SU-DHL-6 (cell line): Measurements from ENCODE around the gene NOP53.

Experiments used
- H2AFZ ChIP-seq: fragments of 200-600 bp; sonication (generic); 2 replicates; pipeline ENCODE4 v1.6.1; 2014; ENCODE audit warnings: low read depth, mild to moderate bottlenecking, moderate library complexity, mixed read lengths, antibody characterized with exemption, low read length; ENCODE audit not compliant: severe bottlenecking
- H3F3A ChIP-seq: fragments of 200-600 bp; shearing (Covaris generic); 2 replicates; pipeline ENCODE4 v1.6.0; 2016; ENCODE audit warnings: antibody characterized with exemption, mild to moderate bottlenecking; ENCODE audit not compliant: insufficient read depth
- H3K27ac ChIP-seq: fragments of 200-600 bp; sonication (generic); 2 replicates; pipeline ENCODE4 v1.5.1; 2016; ENCODE audit warnings: low read depth, mild to moderate bottlenecking, low read length, moderate library complexity, mixed read lengths
- H3K27me3 ChIP-seq: fragments of 200-600 bp; sonication (generic), shearing (Covaris generic); 2 replicates; pipeline ENCODE4 v1.6.0; 2014; ENCODE audit warnings: mild to moderate bottlenecking, low read length
- H3K36me3 ChIP-seq: fragments of 200-600 bp; sonication (generic); 2 replicates; pipeline ENCODE4 v1.6.1; 2014; ENCODE audit warnings: mild to moderate bottlenecking, low read length, mixed read lengths
- H3K4me2 ChIP-seq: fragments of 300-600, 200-600 bp; shearing (Covaris generic), sonication (generic); 2 replicates; pipeline ENCODE4 v1.6.0; 2014; ENCODE audit warnings: low read length, low read depth, mild to moderate bottlenecking; ENCODE audit not compliant: poor library complexity, severe bottlenecking
- H3K4me3 ChIP-seq: fragments of 200-600 bp; sonication (generic); 2 replicates; pipeline ENCODE4 v1.5.1; 2014; ENCODE audit warnings: antibody characterized with exemption, low read length, mild to moderate bottlenecking, mixed read lengths; ENCODE audit not compliant: insufficient read depth, poor library complexity, severe bottlenecking
- H3K79me2 ChIP-seq: fragments of 200-600 bp; sonication (generic); 2 replicates; pipeline ENCODE4 v1.6.1; 2014; ENCODE audit warnings: mild to moderate bottlenecking, low read length, moderate library complexity; ENCODE audit not compliant: insufficient read depth
- H3K9ac ChIP-seq: fragments of 200-600 bp; sonication (generic); 2 replicates; pipeline ENCODE4 v1.7.0; 2014; ENCODE audit warnings: mild to moderate bottlenecking, low read length
- H3K9me2 ChIP-seq: fragments of 200-600 bp; sonication (generic); replicated peaks from 2 replicates; pipeline ENCODE4 v1.6.1; 2014; ENCODE audit warnings: low read length; ENCODE audit not compliant: insufficient read depth
- H3K9me3 ChIP-seq: fragments of 200-600 bp; sonication (generic); 2 replicates; pipeline ENCODE4 v1.6.1; 2014; ENCODE audit warnings: low read length, mixed read lengths; ENCODE audit not compliant: insufficient read depth
- H4K20me1 ChIP-seq: fragments of 200-600 bp; sonication (generic); 2 replicates; pipeline ENCODE4 v1.6.1; 2014; ENCODE audit warnings: low read depth, mild to moderate bottlenecking, antibody characterized with exemption, low read length, moderate library complexity, mixed read lengths
- EZH2phosphoT487 ChIP-seq: fragments of 200-600 bp; sonication (generic), shearing (Covaris generic); conservative IDR thresholded peaks from 2 replicates; pipeline ENCODE4 v1.6.1; 2018; ENCODE audit warnings: mild to moderate bottlenecking, antibody characterized with exemption, low read length, moderate library complexity, mixed read lengths
- TF ChIP-seq, protein P1 (sequence below): fragments of 200-600 bp; sonication (generic); IDR thresholded peaks from one replicate; pipeline ENCODE4 v1.5.1; 2017; ENCODE audit warnings: antibody characterized with exemption, mild to moderate bottlenecking, low read length, moderate library complexity; ENCODE audit not compliant: insufficient read depth, poor library complexity, severe bottlenecking

Gene NOP53

DNA sequence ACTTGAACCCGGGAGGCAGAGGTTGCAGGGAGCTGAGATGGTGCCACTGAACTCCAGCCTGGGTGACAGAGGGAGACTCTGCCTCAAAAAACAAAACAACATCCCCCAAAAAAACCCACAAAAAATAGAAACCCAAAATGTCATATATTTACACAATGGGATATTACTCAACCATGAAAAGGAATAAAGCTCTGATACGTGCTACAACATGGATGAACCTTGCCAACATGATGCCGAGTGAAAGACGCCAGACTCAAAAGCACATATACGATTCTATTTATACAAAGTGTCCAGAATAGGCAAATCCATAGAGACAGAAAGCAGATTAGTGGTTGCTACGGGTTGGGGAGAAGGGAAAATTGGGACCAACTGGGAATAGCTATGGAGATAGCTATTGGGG is 61.1 kb downstream of the NOP53 start:
- no peak overlapping the region for H2AFZ ChIP-seq
- no peaks in the 10 kb centered on the region for H3K9me2 ChIP-seq
- H3K9ac ChIP-seq, result no peak overlapping the region
- H4K20me1 ChIP-seq, result no peaks in the 10 kb centered on the region
- no peak overlapping the region for H3K4me2 ChIP-seq
- no peaks in the 10 kb centered on the region for H3F3A ChIP-seq
- H3K27ac ChIP-seq, result no peak overlapping the region
- no peaks in the 10 kb centered on the region for H3K79me2 ChIP-seq
- H3K9me3 ChIP-seq, result no peaks in the 10 kb centered on the region
- no peaks in the 10 kb centered on the region for H3K36me3 ChIP-seq
- TF ChIP-seq, protein P1, sequence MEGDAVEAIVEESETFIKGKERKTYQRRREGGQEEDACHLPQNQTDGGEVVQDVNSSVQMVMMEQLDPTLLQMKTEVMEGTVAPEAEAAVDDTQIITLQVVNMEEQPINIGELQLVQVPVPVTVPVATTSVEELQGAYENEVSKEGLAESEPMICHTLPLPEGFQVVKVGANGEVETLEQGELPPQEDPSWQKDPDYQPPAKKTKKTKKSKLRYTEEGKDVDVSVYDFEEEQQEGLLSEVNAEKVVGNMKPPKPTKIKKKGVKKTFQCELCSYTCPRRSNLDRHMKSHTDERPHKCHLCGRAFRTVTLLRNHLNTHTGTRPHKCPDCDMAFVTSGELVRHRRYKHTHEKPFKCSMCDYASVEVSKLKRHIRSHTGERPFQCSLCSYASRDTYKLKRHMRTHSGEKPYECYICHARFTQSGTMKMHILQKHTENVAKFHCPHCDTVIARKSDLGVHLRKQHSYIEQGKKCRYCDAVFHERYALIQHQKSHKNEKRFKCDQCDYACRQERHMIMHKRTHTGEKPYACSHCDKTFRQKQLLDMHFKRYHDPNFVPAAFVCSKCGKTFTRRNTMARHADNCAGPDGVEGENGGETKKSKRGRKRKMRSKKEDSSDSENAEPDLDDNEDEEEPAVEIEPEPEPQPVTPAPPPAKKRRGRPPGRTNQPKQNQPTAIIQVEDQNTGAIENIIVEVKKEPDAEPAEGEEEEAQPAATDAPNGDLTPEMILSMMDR, result no peak
- TF ChIP-seq EZH2phosphoT487, result no peak
- no peaks in the 10 kb centered on the region for H3K27me3 ChIP-seq
- no peak overlapping the region for H3K4me3 ChIP-seq
